Bronchial epithelial cell (primary cell): ENCODE data around the gene CLIC3. TPM values are rescaled to one million over a fixed set of nuclear protein-coding genes. Genes with fewer than 3 reads are reported as not detected.

ENCODE experiments used
- total RNA-seq: library from RNA; depleted of rRNA; stranded (reverse); fragments of >200 nt; gene quantifications from 2 replicates; pipeline ENCODE4 v1.2.1, GENCODE V29; 2014

CLIC3 gene
- total RNA-seq, 1 donor from 2014 or later = 2.1 TPM

Other genes starting within 250 kb of the CLIC3 start
- gene LCN6, start 248.0 kb downstream of the CLIC3 start, total RNA-seq = not detected in 2 replicates
- not detected in 2 replicates for gene LCN8, start 238.3 kb downstream of the CLIC3 start, total RNA-seq
- gene LCN15, start 232.1 kb downstream of the CLIC3 start, total RNA-seq = not detected in 2 replicates
- gene TMEM141, start 205.2 kb downstream of the CLIC3 start, total RNA-seq = 220 and 228 TPM in 2 replicates
- under 0.01 and 0.38 TPM in 2 replicates for gene CCDC183, start 200.2 kb downstream of the CLIC3 start, total RNA-seq
- 79.5 and 88.5 TPM in 2 replicates for gene RABL6, start 188.6 kb downstream of the CLIC3 start, total RNA-seq
- 1.1 and 1.8 TPM in 2 replicates for gene AJM1, start 154.1 kb downstream of the CLIC3 start, total RNA-seq
- 57.9 and 124 TPM in 2 replicates for gene PHPT1, start 147.2 kb downstream of the CLIC3 start, total RNA-seq
- gene MAMDC4, start 144.2 kb downstream of the CLIC3 start, total RNA-seq = 1.1 and 1.5 TPM in 2 replicates
- gene EDF1, start 130.3 kb downstream of the CLIC3 start, total RNA-seq = 486 and 497 TPM in 2 replicates
- 5.3 and 10.1 TPM in 2 replicates for gene TRAF2, start 110.1 kb downstream of the CLIC3 start, total RNA-seq
- gene FBXW5, start 51.8 kb downstream of the CLIC3 start, total RNA-seq = 162 TPM in 2 replicates
- gene C8G, start 51.3 kb downstream of the CLIC3 start, total RNA-seq = 0.51 and 0.79 TPM in 2 replicates
- 0.13 TPM in 1 of 2 replicates, not detected in the other for gene LCN12, start 44.3 kb downstream of the CLIC3 start, total RNA-seq
- 0.26 TPM in 2 replicates for gene PTGDS, start 19.1 kb downstream of the CLIC3 start, total RNA-seq
- gene LCNL1, start 13.6 kb downstream of the CLIC3 start, total RNA-seq = not detected in 2 replicates
- 10.0 and 11.5 TPM in 2 replicates for gene PAXX, start 4.1 kb downstream of the CLIC3 start, total RNA-seq
- 5.5 and 9.9 TPM in 2 replicates for gene ABCA2, start 31.7 kb upstream of the CLIC3 start, total RNA-seq
- not detected in 2 replicates for gene FUT7, start 35.5 kb upstream of the CLIC3 start, total RNA-seq
- gene NPDC1, start 49.6 kb upstream of the CLIC3 start, total RNA-seq = 5.5 and 10.5 TPM in 2 replicates
- gene ENTPD2, start 57.5 kb upstream of the CLIC3 start, total RNA-seq = 0.79 and 1.2 TPM in 2 replicates
- gene SAPCD2, start 74.0 kb upstream of the CLIC3 start, total RNA-seq = 0.26 and 1.2 TPM in 2 replicates
- gene UAP1L1, start 80.9 kb upstream of the CLIC3 start, total RNA-seq = 2.0 and 3.2 TPM in 2 replicates
- gene MAN1B1, start 90.4 kb upstream of the CLIC3 start, total RNA-seq = 58.2 and 65.3 TPM in 2 replicates
- gene DPP7, start 118.2 kb upstream of the CLIC3 start, total RNA-seq = 45.1 and 66.6 TPM in 2 replicates
- gene GRIN1, start 142.6 kb upstream of the CLIC3 start, total RNA-seq = 0.26 and 0.53 TPM in 2 replicates
- gene LRRC26, start 173.5 kb upstream of the CLIC3 start, total RNA-seq = 0.26 and 2.0 TPM in 2 replicates
- gene TMEM210, start 175.5 kb upstream of the CLIC3 start, total RNA-seq = not detected in 2 replicates
- 20.5 and 23.2 TPM in 2 replicates for gene ANAPC2, start 192.0 kb upstream of the CLIC3 start, total RNA-seq
- 97.9 and 127 TPM in 2 replicates for gene SSNA1, start 192.1 kb upstream of the CLIC3 start, total RNA-seq
- gene TPRN, start 204.2 kb upstream of the CLIC3 start, total RNA-seq = 3.2 and 4.5 TPM in 2 replicates
- gene TMEM203, start 209.1 kb upstream of the CLIC3 start, total RNA-seq = 38.0 and 39.2 TPM in 2 replicates
- gene NDOR1, start 209.1 kb upstream of the CLIC3 start, total RNA-seq = 2.6 and 3.6 TPM in 2 replicates
- gene RNF208, start 225.7 kb upstream of the CLIC3 start, total RNA-seq = 0.38 TPM in 1 of 2 replicates, not detected in the other
- 3.9 and 23.2 TPM in 2 replicates for gene CYSRT1, start 228.6 kb upstream of the CLIC3 start, total RNA-seq
- gene RNF224, start 230.9 kb upstream of the CLIC3 start, total RNA-seq = under 0.01 and 1.2 TPM in 2 replicates
- gene SLC34A3, start 234.3 kb upstream of the CLIC3 start, total RNA-seq = not detected in 2 replicates
- gene TUBB4B, start 244.7 kb upstream of the CLIC3 start, total RNA-seq = 82.7 and 193 TPM in 2 replicates